Medulla oblongata (tissue), 1 donor: ENCODE measurements around the gene CSAG2.
"Not testable (repeated sequence)": the region's sequence is repeated elsewhere in the genome, so short reads cannot be mapped to it uniquely, and the experiment has no call there.

ENCODE experiments used
- DNase-seq: peaks from one replicate; pipeline ENCODE4 v3.0.0-alpha.2; 2015; ENCODE audit errors: extremely low spot score

CSAG2 gene

DNA sequence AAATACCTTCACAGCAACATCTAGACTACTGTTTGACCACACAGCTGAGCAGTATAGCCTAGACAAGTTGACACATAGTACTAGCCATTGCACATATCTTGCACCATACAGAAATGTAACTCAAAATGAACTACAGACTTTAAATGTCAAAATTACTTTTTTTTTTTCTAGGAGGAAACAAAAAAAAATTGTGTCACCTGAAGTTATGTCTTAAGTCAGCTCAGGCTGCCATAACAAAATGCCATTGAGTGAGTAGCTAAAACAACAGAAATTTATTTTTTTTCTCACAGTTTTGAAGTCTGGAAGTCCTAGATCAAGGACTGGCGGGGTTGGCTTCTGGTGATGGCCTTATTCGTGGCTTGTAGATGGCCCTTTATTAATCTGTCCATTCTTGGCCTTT is at the start of gene CSAG2:
TSS of gene CSAG2 (minus strand) at position 101 of the 400 bp plus-strand sequence. CDS start 161 bp downstream, outside the sequence.
- DNase-seq = not testable (repeated sequence)

DNA sequence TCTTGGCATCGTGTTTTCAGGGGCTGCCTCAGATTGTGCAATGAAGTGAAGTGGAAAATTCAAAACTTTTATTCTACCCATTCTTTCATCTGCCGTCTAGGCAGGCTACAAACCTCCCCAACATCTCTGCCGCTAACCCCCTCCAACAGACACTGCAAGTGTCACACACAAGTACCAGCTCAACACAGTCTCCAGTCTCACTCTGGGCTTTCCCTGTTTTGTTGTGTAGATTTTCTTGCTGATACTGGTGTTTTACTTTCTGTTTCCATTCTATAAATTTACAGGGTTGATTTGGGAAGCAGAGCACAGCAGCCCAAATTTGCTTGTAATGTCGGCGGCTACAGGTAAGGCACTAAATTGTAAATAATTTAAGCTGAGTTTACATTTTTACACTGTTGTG is 45.8 kb upstream of the CSAG2 start:
- not testable (repeated sequence) for DNase-seq

DNA sequence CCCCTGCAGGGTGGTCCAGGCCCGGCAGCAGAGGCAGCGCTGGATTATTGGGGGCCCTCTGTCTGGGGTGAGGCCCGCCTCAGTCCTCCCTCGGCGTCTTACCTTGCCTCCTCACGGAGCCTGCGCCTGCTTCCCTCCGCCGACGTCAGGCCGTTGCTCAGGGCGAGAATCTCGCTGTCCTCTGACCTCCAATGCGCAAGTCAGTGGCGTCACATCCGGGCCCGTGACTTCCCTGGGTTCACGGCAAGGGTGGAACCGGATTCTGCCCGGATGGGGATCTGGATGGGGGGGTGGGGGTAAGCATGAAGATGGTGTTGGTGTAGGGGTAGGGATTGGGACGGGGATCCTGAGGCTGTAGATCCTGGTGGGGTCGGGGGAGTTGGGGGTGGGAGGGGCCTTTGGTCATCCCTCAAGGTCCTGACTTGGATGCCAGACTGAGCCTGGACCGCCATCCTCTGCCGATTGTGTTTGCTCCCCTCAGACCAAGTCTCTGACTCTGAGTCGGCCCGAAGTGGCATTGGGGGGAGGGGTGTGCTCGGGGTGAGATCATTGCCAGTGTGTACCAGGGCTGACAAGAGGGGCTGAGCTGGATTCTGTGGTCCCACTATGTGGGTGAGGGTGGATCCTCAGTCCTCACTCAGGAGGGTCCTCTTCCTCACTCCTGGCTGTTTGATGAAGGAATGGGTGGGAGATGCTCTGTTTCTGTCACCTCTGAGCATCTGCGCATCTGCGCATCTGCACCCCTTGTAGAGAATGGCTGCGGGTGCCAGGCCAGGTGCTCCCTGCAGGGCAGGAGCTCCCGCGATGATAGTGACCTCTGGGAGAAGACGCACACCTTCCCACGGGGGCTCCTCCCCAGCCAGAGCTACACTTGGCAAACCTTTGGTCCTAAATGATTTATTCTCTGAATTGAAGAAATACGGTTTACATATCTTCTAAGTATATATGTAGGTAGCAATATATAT is 44.9 kb upstream of the CSAG2 start, which contains the start of gene MAGEA2:
TSS of gene MAGEA2 (minus strand) at position 157 of the 965 bp plus-strand sequence. CDS start 2,479 bp downstream, outside the sequence.
- not testable (repeated sequence) for DNase-seq

DNA sequence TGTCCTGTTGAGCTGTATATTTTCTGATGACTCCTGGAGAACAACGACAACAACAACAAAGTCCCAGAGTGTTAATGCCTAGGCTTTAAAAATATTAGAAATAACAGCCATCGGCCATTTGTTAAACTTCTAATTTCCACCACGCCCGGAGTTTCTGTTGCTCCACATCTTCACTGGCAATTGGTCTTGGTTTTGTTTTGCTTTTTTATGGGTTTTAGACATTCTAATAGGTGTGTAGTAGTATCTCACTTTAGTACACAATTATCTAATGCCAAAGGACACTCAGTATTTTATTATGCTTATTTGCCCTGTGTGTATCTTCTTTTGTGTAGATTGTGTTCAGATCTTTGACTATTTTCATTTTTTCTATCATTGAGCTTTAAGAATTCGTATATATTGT is 29.5 kb upstream of the CSAG2 start:
- DNase-seq = no peak

DNA sequence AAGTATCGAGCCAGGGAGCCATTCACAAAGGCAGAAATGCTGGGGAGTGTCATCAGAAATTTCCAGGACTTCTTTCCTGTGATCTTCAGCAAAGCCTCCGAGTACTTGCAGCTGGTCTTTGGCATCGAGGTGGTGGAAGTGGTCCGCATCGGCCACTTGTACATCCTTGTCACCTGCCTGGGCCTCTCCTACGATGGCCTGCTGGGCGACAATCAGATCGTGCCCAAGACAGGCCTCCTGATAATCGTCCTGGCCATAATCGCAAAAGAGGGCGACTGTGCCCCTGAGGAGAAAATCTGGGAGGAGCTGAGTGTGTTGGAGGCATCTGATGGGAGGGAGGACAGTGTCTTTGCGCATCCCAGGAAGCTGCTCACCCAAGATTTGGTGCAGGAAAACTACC is 27.5 kb upstream of the CSAG2 start:
- not testable (repeated sequence) for DNase-seq

GRCh38 chrX:152735860-152736511 is 26.9 kb upstream of the CSAG2 start:
- DNase-seq = no peak

DNA sequence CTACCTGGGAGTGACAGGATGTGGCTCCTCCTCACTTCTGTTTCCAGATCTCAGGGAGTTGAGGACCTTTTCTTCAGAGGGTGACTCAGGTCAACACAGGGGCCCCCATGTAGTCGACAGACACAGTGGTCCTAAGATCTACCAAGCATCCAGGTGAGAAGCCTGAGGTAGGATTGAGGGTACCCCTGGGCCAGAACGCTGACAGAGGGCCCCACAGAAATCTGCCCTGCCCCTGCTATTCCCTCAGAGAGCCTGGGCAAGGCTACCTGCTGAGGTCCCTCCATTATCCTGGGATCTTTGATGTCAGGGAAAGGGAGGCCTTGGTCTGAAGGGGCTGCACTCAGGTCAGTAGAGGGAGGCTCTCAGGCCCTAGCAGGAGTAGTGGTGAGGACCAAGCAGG is 26.0 kb upstream of the CSAG2 start:
- DNase-seq = no peak

GRCh38 chrX:152734143-152734858 is 25.2 kb upstream of the CSAG2 start:
- not testable (repeated sequence) for DNase-seq

DNA sequence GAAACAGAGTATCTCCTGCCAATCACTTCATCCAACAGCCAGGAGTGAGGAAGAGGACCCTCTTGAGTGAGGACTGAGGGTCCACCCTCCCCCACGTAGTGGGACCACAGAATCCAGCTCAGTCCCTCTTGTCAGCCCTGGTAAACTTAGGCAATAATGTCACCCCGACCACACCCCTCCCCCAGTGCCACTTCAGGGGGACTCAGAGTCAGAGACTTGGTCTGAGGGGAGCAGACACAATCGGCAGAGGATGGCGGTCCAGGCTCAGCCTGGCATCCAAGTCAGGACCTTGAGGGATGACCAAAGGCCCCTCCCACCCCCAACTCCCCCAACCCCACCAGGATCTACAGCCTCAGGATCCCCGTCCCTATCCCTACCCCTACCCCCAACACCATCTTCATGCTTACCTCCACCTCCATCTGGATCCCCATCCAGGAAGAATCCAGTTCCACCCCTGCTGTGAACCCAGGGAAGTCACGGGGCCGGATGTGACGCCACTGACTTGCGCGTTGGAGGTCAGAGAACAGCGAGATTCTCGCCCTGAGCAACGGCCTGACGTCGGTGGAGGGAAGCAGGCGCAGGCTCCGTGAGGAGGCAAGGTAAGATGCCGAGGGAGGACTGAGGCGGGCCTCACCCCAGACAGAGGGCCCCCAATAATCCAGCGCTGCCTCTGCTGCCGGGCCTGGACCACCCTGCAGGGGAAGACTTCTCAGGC is 24.3 kb upstream of the CSAG2 start, which contains the start of the genes CSAG1 and MAGEA12:
TSS of gene CSAG1 (minus strand) at position 461 of the 715 bp plus-strand sequence. CDS start 1,261 bp downstream, outside the sequence.
TSS of gene MAGEA12 (plus strand) at position 497 of the 715 bp plus-strand sequence. CDS start 2,405 bp downstream, outside the sequence.
- no peak for DNase-seq

GRCh38 chrX:152725409-152725808 is 16.3 kb upstream of the CSAG2 start:
- DNase-seq = no peak

- DNase-seq = not testable (repeated sequence)
These were observed 5.0 kb upstream of the CSAG2 start, which contains the start of gene MAGEA2B for GRCh38 chrX:152713815-152714787. MAGEA2B (plus strand) TSS chrX:152714628; CDS start chrX:152717107, 2,479 bp downstream.

- DNase-seq = not testable (repeated sequence)
These were observed 4.1 kb upstream of the CSAG2 start for GRCh38 chrX:152713195-152713594.

- not testable (repeated sequence) for DNase-seq
These were observed 2.6 kb downstream of the CSAG2 start for GRCh38 chrX:152706500-152706899.

- not testable (repeated sequence) for DNase-seq
These were observed 8.7 kb downstream of the CSAG2 start for GRCh38 chrX:152700390-152700789.

DNA sequence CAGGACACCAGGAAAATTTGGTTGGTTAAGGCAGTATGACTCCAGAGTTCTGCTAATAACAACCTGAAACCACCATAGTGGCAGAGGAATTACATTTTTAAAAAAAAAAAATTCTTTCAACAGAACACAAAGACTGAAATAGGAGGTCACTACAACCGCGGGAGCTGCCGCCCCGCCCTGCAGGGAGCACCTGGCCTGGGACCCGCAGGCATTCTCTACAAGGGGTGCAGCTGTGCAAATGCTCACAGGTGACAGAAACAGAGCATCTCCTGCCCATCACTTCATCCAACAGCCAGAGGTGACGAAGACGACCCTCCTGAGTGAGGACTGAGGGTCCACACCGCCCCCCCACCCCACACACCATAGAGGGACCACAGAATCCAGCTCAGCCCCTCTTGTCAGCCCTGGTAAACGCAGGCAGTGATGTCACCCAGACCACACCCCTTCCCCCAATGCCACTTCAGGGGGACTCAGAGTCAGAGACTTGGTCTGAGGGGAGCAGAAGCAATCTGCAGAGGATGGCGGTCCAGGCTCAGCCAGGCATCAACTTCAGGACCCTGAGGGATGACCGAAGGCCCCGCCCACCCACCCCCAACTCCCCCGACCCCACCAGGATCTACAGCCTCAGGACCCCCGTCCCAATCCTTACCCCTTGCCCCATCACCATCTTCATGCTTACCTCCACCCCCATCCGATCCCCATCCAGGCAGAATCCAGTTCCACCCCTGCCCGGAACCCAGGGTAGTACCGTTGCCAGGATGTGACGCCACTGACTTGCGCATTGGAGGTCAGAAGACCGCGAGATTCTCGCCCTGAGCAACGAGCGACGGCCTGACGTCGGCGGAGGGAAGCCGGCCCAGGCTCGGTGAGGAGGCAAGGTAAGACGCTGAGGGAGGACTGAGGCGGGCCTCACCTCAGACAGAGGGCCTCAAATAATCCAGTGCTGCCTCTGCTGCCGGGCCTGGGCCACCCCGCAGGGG is 10.8 kb downstream of the CSAG2 start, which contains the start of gene MAGEA3:
TSS of gene MAGEA3 (plus strand) at position 843 of the 980 bp plus-strand sequence. CDS start 2,039 bp downstream, outside the sequence.
- not testable (repeated sequence) for DNase-seq

- not testable (repeated sequence) for DNase-seq
These were observed 28.1 kb downstream of the CSAG2 start for GRCh38 chrX:152681012-152681411.

GRCh38 chrX:152674652-152675051 is 34.4 kb downstream of the CSAG2 start:
- DNase-seq = not testable (repeated sequence)

DNA sequence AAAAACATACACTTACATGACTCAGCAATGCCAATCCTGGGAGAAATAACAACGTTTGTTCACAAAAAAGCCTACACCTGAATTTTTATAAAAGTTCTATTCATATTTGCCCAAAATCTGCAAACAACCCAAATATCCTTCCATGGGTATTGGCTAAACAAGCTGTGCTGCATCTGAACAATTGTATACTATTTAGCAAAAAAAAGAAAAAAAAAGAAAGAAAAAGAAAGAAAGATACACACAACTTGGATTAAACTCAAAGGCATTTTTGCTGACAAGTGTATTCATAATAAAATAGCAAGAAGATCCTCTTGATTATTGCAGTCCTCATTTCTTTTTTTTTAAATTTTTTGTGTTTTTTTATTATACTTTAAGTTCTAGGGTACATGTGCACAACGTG is 34.9 kb downstream of the CSAG2 start:
- no peak for DNase-seq
